ENCODE data around the gene CDADC1.

CDADC1 gene

GRCh38 chr13:49311816-49312215 lies 64.1 kb downstream of the CDADC1 start:
- Histone ChIP-seq H3K4me3 (ENCODE audit: low read depth, low read length) (no peak overlapping the region), H3K36me3 (no peaks in the 10 kb centered on the region), H3K27me3 (ENCODE audit: insufficient read depth, low read depth, severe bottlenecking) (no peaks in the 10 kb centered on the region), H3K27ac (no peak overlapping the region), H3K9me3 (ENCODE audit: severe bottlenecking) (no peaks in the 10 kb centered on the region)
- no peak for TF ChIP-seq CTCF (IDR thresholded peaks at IDR 0.05; ENCODE audit: low read depth, low read length)
- DNase-seq = no peak

GRCh38 chr13:49314344-49314882 lies 66.7 kb downstream of the CDADC1 start:
- no peak overlapping the region for H3K27ac ChIP-seq

GRCh38 chr13:49315036-49315565 lies 67.4 kb downstream of the CDADC1 start:
- Histone ChIP-seq H3K27ac (no peak overlapping the region), H3K27me3 (ENCODE audit: insufficient read depth, low read depth, severe bottlenecking) (no peaks in the 10 kb centered on the region), H3K4me3 (ENCODE audit: low read depth, low read length) (no peak overlapping the region), H3K9me3 (ENCODE audit: severe bottlenecking) (no peaks in the 10 kb centered on the region), H3K36me3 (no peaks in the 10 kb centered on the region)
- no peak for DNase-seq
- TF ChIP-seq CTCF (IDR thresholded peaks at IDR 0.05; ENCODE audit: low read depth, low read length) = no peak

More at GRCh38 chr13:49314344-49314882, 66.7 kb downstream of the CDADC1 start:
- Histone ChIP-seq H3K9me3 (ENCODE audit: severe bottlenecking) (no peaks in the 10 kb centered on the region), H3K36me3 (no peaks in the 10 kb centered on the region), H3K27me3 (ENCODE audit: insufficient read depth, low read depth, severe bottlenecking) (no peaks in the 10 kb centered on the region), H3K4me3 (ENCODE audit: low read depth, low read length) (no peak overlapping the region)
- no peak for TF ChIP-seq CTCF (IDR thresholded peaks at IDR 0.05; ENCODE audit: low read depth, low read length)
- DNase-seq = no peak

- no peaks in the 10 kb centered on the region for H3K27me3 ChIP-seq (ENCODE audit: insufficient read depth, low read depth, severe bottlenecking)
- H3K9me3 ChIP-seq (ENCODE audit: severe bottlenecking) = no peaks in the 10 kb centered on the region
- H3K27ac ChIP-seq = no peak overlapping the region
- H3K36me3 ChIP-seq = no peaks in the 10 kb centered on the region
- TF ChIP-seq CTCF (IDR thresholded peaks at IDR 0.05; ENCODE audit: low read depth, low read length) = no peak
- DNase-seq = no peak
- no peak overlapping the region for H3K4me3 ChIP-seq (ENCODE audit: low read depth, low read length)
These were observed 68.2 kb downstream of the CDADC1 start for GRCh38 chr13:49315756-49316482.

GRCh38 chr13:49319551-49319950 lies 71.8 kb downstream of the CDADC1 start:
- no peak for TF ChIP-seq CTCF (IDR thresholded peaks at IDR 0.05; ENCODE audit: low read depth, low read length)
- Histone ChIP-seq H3K27ac (no peak overlapping the region), H3K27me3 (ENCODE audit: insufficient read depth, low read depth, severe bottlenecking) (no peaks in the 10 kb centered on the region), H3K36me3 (no peaks in the 10 kb centered on the region), H3K4me3 (ENCODE audit: low read depth, low read length) (no peak overlapping the region), H3K9me3 (ENCODE audit: severe bottlenecking) (no peaks in the 10 kb centered on the region)
- DNase-seq = no peak

All from WERI-Rb-1 (cell line).